Esophagus muscularis mucosa (tissue), 4 donors: ENCODE results near the gene CFAP54. TPM values are rescaled to one million over a fixed set of nuclear protein-coding genes. Genes with fewer than 3 reads are reported as not detected.

Experiments used
- DNase-seq: peaks from one replicate; pipeline ENCODE4 v3.0.0-alpha.2; 2017; ENCODE audit errors: extremely low spot score
- H3K27ac ChIP-seq, 4 donors: fragments of 200-600 bp; sonication (generic); replicated peaks in 1 of 4; 1 replicate in 3 of 4; 2 replicates in 1 of 4; pipeline ENCODE4 v1.5.1; 2016 to 2019; ENCODE audit warnings: mild to moderate bottlenecking in 1 of 4
- H3K27me3 ChIP-seq, 4 donors: fragments of 200-600 bp; sonication (generic); one replicate each; pipeline versions ENCODE4 v1.5.1 to v1.6.0; 2016 to 2019
- H3K36me3 ChIP-seq, 4 donors: fragments of 200-600 bp; sonication (generic); one replicate each; pipeline ENCODE4 v1.5.1; 2016 to 2019
- H3K4me1 ChIP-seq, 4 donors: fragments of 200-600 bp; sonication (generic); one replicate each; pipeline ENCODE4 v1.5.1; 2016 to 2019
- H3K4me3 ChIP-seq, 4 donors: fragments of 200-600 bp; sonication (generic); 1 replicate in 2 of 4; 2 replicates in 2 of 4; pipeline ENCODE4 v1.5.1; 2016 to 2019; ENCODE audit warnings: mild to moderate bottlenecking in 4 of 4, moderate library complexity in 1 of 4
- H3K9me3 ChIP-seq, 4 donors: fragments of 200-600 bp; sonication (generic); 1 replicate in 3 of 4; 2 replicates in 1 of 4; pipeline ENCODE4 v1.5.1; 2016 to 2019
- EP300 ChIP-seq: sonication (generic); formaldehyde crosslinking; IDR thresholded peaks from one replicate; pipeline ENCODE4 v1.6.1; 2017; ENCODE audit warnings: antibody characterized with exemption
- POLR2A ChIP-seq: fragments of 450-650 bp; IDR thresholded peaks from one replicate; pipeline ENCODE4 v1.6.1; 2017; ENCODE audit warnings: antibody characterized with exemption, moderate library complexity, mild to moderate bottlenecking, low read depth
- POLR2AphosphoS5 ChIP-seq, 2 donors: sonication (generic); formaldehyde crosslinking; IDR thresholded peaks; one replicate each; pipeline ENCODE4 v1.6.1; 2017; ENCODE audit warnings: antibody characterized with exemption in 2 of 2
- WGBS: methylation state at CpG from one replicate; pipeline ENCODE4 v1.1.5; 2018; 5-methylcytosine and 5-hydroxymethylcytosine counted together
- intact Hi-C: fragments of 100-400 bp; cut with DNase I; formaldehyde crosslinking; loops from one replicate; pipeline ENCODE4 v1.15.1; 2023
- total RNA-seq, 4 donors: library from RNA; depleted of rRNA; stranded (reverse); fragments of >200 nt; gene quantifications; one replicate each; pipeline versions ENCODE4 v1.1.0 to v1.2.1, GENCODE V29; 2016
- TF ChIP-seq, protein P1 (sequence below), 3 experiments: fragments of 200-600 bp in 2 of 3; fragments of 450-650 bp in 1 of 3; sonication (generic) in 2 of 3; IDR thresholded peaks; one replicate each; pipeline ENCODE4 v1.5.1; 2017 to 2019; ENCODE audit warnings: antibody characterized with exemption in 3 of 3, mild to moderate bottlenecking in 2 of 3, moderate library complexity in 1 of 3

Gene CFAP54
- total RNA-seq, 4 donors from 2014 or later: 3.0 to 5.8 (median 4.3) TPM

DNA sequence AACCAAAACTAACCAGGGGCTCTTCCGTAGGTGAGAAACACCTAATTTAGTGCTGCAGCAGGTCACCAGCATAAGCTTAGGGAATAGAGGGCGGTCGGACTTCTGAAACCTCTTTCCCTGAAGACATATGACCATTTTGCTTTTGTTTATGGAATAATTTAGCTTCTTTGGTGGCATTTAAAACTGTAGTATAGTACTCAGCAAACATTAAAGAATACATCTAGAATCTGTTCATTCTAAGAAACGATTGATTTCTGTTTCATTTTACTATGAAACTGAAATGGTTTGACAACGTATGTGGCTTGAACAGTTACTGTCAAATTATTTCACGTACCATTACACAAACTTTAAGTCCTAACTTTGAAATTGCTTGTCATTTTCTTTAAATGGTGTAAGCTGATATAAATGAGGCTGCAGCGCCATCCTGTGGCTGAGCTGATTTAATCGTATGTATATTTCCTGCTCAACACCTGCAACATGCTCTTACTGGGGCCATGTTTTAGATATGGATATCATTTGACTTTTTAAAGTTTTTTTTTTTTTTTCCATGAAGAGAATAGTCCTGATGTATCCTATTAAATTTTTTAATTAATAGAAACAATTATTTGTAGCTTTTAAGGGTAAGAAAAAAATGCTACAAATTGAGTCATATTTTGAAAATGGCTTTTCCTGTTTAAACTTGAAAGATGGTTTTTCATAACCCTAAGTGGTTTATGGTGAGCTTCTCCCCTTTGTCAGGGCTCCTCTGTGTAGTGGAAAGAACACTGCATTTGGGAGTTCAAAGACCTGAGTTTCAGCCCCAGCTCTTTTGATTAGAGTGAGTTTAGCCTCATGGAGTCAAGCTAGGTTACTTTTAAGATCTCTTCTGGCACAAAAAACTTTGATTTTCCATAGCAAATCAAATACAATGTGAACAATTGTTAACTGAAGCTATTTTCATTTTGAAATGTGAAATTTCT lies 27.4 kb downstream of the CFAP54 start:
- Histone ChIP-seq H3K4me3 (no peak overlapping the region), H3K9me3 (no peaks in the 10 kb centered on the region), H3K27ac (peak overlapping the region in 1 of 4 donors; percentile 30), H3K27me3 (no peaks in the 10 kb centered on the region), H3K36me3 (no peaks in the 10 kb centered on the region), H3K4me1 (peaks cover 3 to 27% (median 23%) of the 10 kb centered on the region in 4 donors)
- DNase-seq: no peak
- 29% methylated on average over 8 of the region's 8 CpGs for WGBS
- intact Hi-C loops: loop anchor here (2.0 to 5.0 kb wide), 3 partner anchors 28 to 454 kb away; partner anchors contain the start of gene CFAP54
- TF ChIP-seq POLR2A (no peak), EP300 (no peak), POLR2AphosphoS5 (IDR thresholded peaks at IDR 0.05) (no peak)
- TF ChIP-seq, protein P1, sequence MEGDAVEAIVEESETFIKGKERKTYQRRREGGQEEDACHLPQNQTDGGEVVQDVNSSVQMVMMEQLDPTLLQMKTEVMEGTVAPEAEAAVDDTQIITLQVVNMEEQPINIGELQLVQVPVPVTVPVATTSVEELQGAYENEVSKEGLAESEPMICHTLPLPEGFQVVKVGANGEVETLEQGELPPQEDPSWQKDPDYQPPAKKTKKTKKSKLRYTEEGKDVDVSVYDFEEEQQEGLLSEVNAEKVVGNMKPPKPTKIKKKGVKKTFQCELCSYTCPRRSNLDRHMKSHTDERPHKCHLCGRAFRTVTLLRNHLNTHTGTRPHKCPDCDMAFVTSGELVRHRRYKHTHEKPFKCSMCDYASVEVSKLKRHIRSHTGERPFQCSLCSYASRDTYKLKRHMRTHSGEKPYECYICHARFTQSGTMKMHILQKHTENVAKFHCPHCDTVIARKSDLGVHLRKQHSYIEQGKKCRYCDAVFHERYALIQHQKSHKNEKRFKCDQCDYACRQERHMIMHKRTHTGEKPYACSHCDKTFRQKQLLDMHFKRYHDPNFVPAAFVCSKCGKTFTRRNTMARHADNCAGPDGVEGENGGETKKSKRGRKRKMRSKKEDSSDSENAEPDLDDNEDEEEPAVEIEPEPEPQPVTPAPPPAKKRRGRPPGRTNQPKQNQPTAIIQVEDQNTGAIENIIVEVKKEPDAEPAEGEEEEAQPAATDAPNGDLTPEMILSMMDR (IDR thresholded peaks at IDR 0.05): peak; percentile 62 to 79 (median 65)

DNA sequence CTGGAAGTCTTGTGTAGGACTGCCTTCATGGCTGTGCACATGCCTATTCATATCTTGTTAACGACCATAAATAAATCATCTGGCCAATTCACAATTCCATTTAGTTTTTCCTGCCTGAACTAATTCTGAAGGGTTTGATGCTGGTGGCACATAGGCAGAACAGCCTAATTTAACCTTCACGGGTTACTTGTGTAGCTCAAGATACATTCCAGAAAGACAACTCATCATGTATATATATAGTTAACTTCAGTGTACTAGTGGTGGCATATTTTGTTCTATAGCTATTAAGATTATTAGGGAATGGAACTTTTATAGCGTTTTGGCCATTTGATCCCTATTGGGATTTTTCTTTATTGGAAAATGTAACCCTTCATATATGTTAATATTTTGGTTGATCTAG lies 31.4 kb downstream of the CFAP54 start:
- 82% methylated on average over 3 of the region's 3 CpGs for WGBS
- H3K4me1 ChIP-seq: peaks cover 0 to 9% (median 4%) of the 10 kb centered on the region in 4 donors
- no peak overlapping the region for H3K27ac ChIP-seq
- H3K4me3 ChIP-seq: no peak overlapping the region
- TF ChIP-seq EP300 (no peak), POLR2A (no peak), POLR2AphosphoS5 (IDR thresholded peaks at IDR 0.05) (no peak)
- TF ChIP-seq, protein P1 (IDR thresholded peaks at IDR 0.05): no peak
- DNase-seq: no peak
- peaks cover 0 to 12% (median 6%) of the 10 kb centered on the region in 4 donors for H3K36me3 ChIP-seq
- H3K9me3 ChIP-seq: no peaks in the 10 kb centered on the region
- intact Hi-C loops: no loop called here
- no peaks in the 10 kb centered on the region for H3K27me3 ChIP-seq

DNA sequence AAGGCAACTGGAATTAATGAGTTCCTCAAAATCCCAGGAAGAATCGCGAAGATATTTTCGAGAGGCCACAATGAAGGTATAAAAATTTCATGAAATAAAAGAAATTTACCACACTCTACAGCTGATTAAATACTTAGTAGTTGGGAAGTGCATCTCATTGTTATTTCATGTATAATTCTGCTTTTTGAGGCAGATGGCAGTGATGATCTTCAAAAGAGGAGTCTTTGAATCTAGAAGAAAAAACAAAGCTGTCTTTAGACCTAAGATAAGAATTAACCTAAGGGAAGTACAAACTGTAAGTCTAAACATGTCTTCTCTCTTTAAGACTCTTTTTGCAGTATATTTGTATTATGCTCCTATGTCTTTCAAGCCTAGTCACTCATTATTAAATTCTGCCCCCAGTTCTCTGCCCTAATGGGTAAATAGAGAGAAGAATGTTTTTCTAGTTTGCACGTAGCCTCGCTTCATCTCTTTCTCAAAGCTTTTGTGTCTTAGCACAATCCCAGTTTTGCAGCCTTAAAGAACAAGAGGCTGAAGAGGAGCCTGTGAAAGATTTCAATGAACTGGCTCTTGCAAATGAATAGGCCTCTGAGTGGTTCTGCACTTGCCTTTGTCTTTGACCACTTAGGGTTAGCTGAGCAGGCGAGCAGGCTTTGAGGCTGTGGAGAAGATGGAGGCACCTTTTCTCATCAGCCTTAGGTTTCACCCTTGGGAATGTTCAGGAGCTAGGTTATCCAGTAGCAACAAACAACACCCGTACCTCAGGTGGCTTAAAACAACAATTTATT lies 32.7 kb downstream of the CFAP54 start:
- no peaks in the 10 kb centered on the region for H3K9me3 ChIP-seq
- TF ChIP-seq POLR2A: no peak
- TF ChIP-seq POLR2AphosphoS5 (IDR thresholded peaks at IDR 0.05): no peak
- no peak for TF ChIP-seq EP300
- TF ChIP-seq, protein P1 (IDR thresholded peaks at IDR 0.05): no peak
- no peaks in the 10 kb centered on the region for H3K27me3 ChIP-seq
- H3K36me3 ChIP-seq: peaks cover 0 to 12% (median 6%) of the 10 kb centered on the region in 4 donors
- intact Hi-C loops: no loop called here
- WGBS: 93% methylated on average over 7 of the region's 7 CpGs
- DNase-seq: no peak
- H3K4me3 ChIP-seq: no peak overlapping the region
- H3K4me1 ChIP-seq: no peaks in the 10 kb centered on the region
- no peak overlapping the region for H3K27ac ChIP-seq

DNA sequence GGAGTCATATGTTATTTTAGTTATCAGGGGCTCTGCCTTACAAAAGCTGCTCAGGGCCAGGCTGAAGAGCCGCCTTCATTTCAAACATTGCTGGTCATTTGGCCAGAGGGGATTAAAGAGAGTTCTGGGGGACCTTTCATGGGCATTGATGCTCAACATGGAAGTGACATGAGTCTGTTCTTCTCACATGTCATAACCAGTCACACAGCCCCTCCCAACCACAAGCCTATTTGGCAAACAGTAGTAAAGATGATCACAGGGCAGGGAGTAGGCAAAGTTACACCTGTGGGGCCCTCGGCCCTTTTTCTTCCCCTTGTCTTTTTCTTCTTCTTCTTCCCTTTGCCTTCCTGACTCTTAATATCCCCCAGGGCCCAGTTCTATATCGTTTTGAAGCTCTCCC lies 33.3 kb downstream of the CFAP54 start:
- Histone ChIP-seq H3K4me1 (no peaks in the 10 kb centered on the region), H3K9me3 (no peaks in the 10 kb centered on the region), H3K27me3 (no peaks in the 10 kb centered on the region), H3K36me3 (peaks cover 0 to 16% (median 6%) of the 10 kb centered on the region in 4 donors), H3K4me3 (no peak overlapping the region), H3K27ac (no peak overlapping the region)
- intact Hi-C loops: no loop called here
- no peak for DNase-seq
- WGBS: 85% methylated on average over 3 of the region's 3 CpGs
- TF ChIP-seq, protein P1 (IDR thresholded peaks at IDR 0.05): no peak
- TF ChIP-seq POLR2A: no peak
- TF ChIP-seq EP300: no peak
- TF ChIP-seq POLR2AphosphoS5 (IDR thresholded peaks at IDR 0.05): no peak
